SK-N-MC (cell line): ENCODE data around the gene RPRD1B.

ENCODE experiments used
- DNase-seq: peaks from one replicate; pipeline ENCODE4 v3.0.0-alpha.2; 2011; ENCODE audit warnings: low read depth, low spot score
- H3K27ac ChIP-seq: fragments of 200-600 bp; sonication (generic); 2 replicates; pipeline ENCODE4 v1.5.1; 2016; ENCODE audit warnings: mixed run types
- H3K36me3 ChIP-seq: fragments of 200-600 bp; sonication (generic); 2 replicates; pipeline ENCODE4 v1.6.1; 2017; ENCODE audit warnings: antibody characterized with exemption, low read length, mixed read lengths; ENCODE audit not compliant: insufficient read depth
- H3K4me3 ChIP-seq: fragments of 200-600 bp; sonication (generic); 2 replicates; pipeline ENCODE4 v1.5.1; 2016
- H3K9ac ChIP-seq: fragments of 200-600 bp; sonication (generic); 2 replicates; pipeline ENCODE4 v1.8.0; 2017; ENCODE audit warnings: mixed run types, mixed read lengths; ENCODE audit not compliant: insufficient read length
- H3K9me3 ChIP-seq: fragments of 200-600 bp; sonication (generic); 2 replicates; pipeline ENCODE4 v1.6.1; 2017; ENCODE audit warnings: low read depth, mild to moderate bottlenecking, antibody characterized with exemption, low read length, moderate library complexity, mixed read lengths
- EZH2 ChIP-seq: fragments of 200-600 bp; sonication (generic); IDR thresholded peaks from one replicate; pipeline ENCODE4 v1.6.1; 2017; ENCODE audit warnings: antibody characterized with exemption
- FOXP2 ChIP-seq: optimal IDR thresholded peaks from 2 replicates; pipeline ENCODE3; 2011; ENCODE audit warnings: mild to moderate bottlenecking, moderate library complexity; ENCODE audit not compliant: insufficient read depth; ENCODE audit errors: extremely low read length, control extremely low read depth
- POLR2AphosphoS5 ChIP-seq: IDR thresholded peaks from 2 replicates; pipeline ENCODE4 v1.6.1; 2012; ENCODE audit warnings: mild to moderate bottlenecking, low read depth, low read length, borderline replicate concordance

Gene RPRD1B

GRCh38 chr20:38108986-38109541 is 75.5 kb downstream of the RPRD1B start:
- no peak for TF ChIP-seq EZH2
- TF ChIP-seq POLR2AphosphoS5 = no peak
- no peak for TF ChIP-seq FOXP2
- no peak overlapping the region for H3K27ac ChIP-seq
- DNase-seq = no peak
- no peaks in the 10 kb centered on the region for H3K36me3 ChIP-seq
- no peak overlapping the region for H3K9ac ChIP-seq
- no peak overlapping the region for H3K4me3 ChIP-seq
- no peaks in the 10 kb centered on the region for H3K9me3 ChIP-seq

GRCh38 chr20:38109591-38110524 is 76.3 kb downstream of the RPRD1B start:
- no peak for DNase-seq
- no peak for TF ChIP-seq POLR2AphosphoS5
- TF ChIP-seq EZH2 = no peak
- TF ChIP-seq FOXP2 = no peak
- H3K27ac ChIP-seq = no peak overlapping the region
- no peak overlapping the region for H3K9ac ChIP-seq
- H3K36me3 ChIP-seq = no peaks in the 10 kb centered on the region
- H3K9me3 ChIP-seq = no peaks in the 10 kb centered on the region
- H3K4me3 ChIP-seq = no peak overlapping the region

- Histone ChIP-seq H3K4me3 (no peak overlapping the region), H3K9me3 (no peaks in the 10 kb centered on the region), H3K36me3 (no peaks in the 10 kb centered on the region), H3K9ac (no peak overlapping the region), H3K27ac (no peak overlapping the region)
- no peak for TF ChIP-seq POLR2AphosphoS5
- TF ChIP-seq EZH2 = no peak
- no peak for TF ChIP-seq FOXP2
- no peak for DNase-seq
Measured at GRCh38 chr20:38110525-38111178, 77.1 kb downstream of the RPRD1B start.

GRCh38 chr20:38111366-38112232 is 78.1 kb downstream of the RPRD1B start:
- Histone ChIP-seq H3K4me3 (no peak overlapping the region), H3K9me3 (no peaks in the 10 kb centered on the region), H3K27ac (no peak overlapping the region), H3K36me3 (no peaks in the 10 kb centered on the region), H3K9ac (no peak overlapping the region)
- no peak for DNase-seq
- TF ChIP-seq POLR2AphosphoS5 (no peak), FOXP2 (no peak), EZH2 (no peak)

- DNase-seq = no peak
- Histone ChIP-seq H3K9me3 (no peaks in the 10 kb centered on the region), H3K27ac (no peak overlapping the region), H3K4me3 (no peak overlapping the region), H3K36me3 (no peaks in the 10 kb centered on the region), H3K9ac (no peak overlapping the region)
- TF ChIP-seq FOXP2 = no peak
- TF ChIP-seq EZH2 = no peak
- no peak for TF ChIP-seq POLR2AphosphoS5
Measured at GRCh38 chr20:38112261-38112929, 78.8 kb downstream of the RPRD1B start.

- H3K27ac ChIP-seq = no peak overlapping the region
- no peaks in the 10 kb centered on the region for H3K9me3 ChIP-seq
- no peak for DNase-seq
- no peak overlapping the region for H3K9ac ChIP-seq
- no peak for TF ChIP-seq POLR2AphosphoS5
- no peak for TF ChIP-seq EZH2
- no peak overlapping the region for H3K4me3 ChIP-seq
- no peaks in the 10 kb centered on the region for H3K36me3 ChIP-seq
Measured at GRCh38 chr20:38112930-38113294, 79.4 kb downstream of the RPRD1B start.

- no peak for TF ChIP-seq EZH2
- TF ChIP-seq POLR2AphosphoS5 = no peak
- no peak for TF ChIP-seq FOXP2
- Histone ChIP-seq H3K36me3 (no peaks in the 10 kb centered on the region), H3K4me3 (no peak overlapping the region), H3K9me3 (no peaks in the 10 kb centered on the region), H3K9ac (no peak overlapping the region), H3K27ac (no peak overlapping the region)
- no peak for DNase-seq
Measured at GRCh38 chr20:38113401-38114325, 80.1 kb downstream of the RPRD1B start.
